ACC112 (cell line): ENCODE data around the gene PRKCQ.

Experiments used
- H2AFZ ChIP-seq: fragments of 200-600 bp; sonication (generic); one replicate; pipeline ENCODE4 v1.6.0; 2017; ENCODE audit warnings: antibody characterized with exemption, low read length; ENCODE audit not compliant: unreplicated experiment
- H3K27ac ChIP-seq: fragments of 200-600 bp; sonication (generic); 2 replicates; pipeline ENCODE4 v1.5.1; 2014; ENCODE audit warnings: low read depth, mild to moderate bottlenecking, antibody characterized with exemption, low read length, moderate library complexity
- H3K27me3 ChIP-seq: fragments of 200-600 bp; sonication (generic); 2 replicates; pipeline ENCODE4 v1.6.1; 2014; ENCODE audit warnings: mild to moderate bottlenecking, antibody characterized with exemption, low read length, moderate library complexity, mixed read lengths; ENCODE audit not compliant: insufficient read depth
- H3K36me3 ChIP-seq: fragments of 200-600 bp; sonication (generic); 2 replicates; pipeline ENCODE4 v1.6.1; 2016; ENCODE audit warnings: mild to moderate bottlenecking, antibody characterized with exemption, low read length, moderate library complexity, mixed read lengths; ENCODE audit not compliant: insufficient read depth
- H3K4me1 ChIP-seq: fragments of 200-600 bp; sonication (generic); one replicate; pipeline ENCODE4 v1.6.1; 2016; ENCODE audit warnings: low read length, mixed read lengths; ENCODE audit not compliant: insufficient read depth, unreplicated experiment, control insufficient read depth
- H3K4me3 ChIP-seq: fragments of 200-600 bp; sonication (generic); 2 replicates; pipeline ENCODE4 v1.5.1; 2014; ENCODE audit warnings: mild to moderate bottlenecking, low read depth, low read length
- H3K79me2 ChIP-seq: fragments of 200-600 bp; sonication (generic); one replicate; pipeline ENCODE4 v1.6.0; 2016; ENCODE audit warnings: low read length; ENCODE audit not compliant: control insufficient read depth, unreplicated experiment, insufficient read depth

The PRKCQ gene

GRCh38 chr10:6430423-6430980 is 149.6 kb downstream of the PRKCQ start:
- Histone ChIP-seq H3K4me3 (no peak overlapping the region), H3K36me3 (no peaks in the 10 kb centered on the region), H2AFZ (no peak overlapping the region), H3K79me2 (no peaks in the 10 kb centered on the region), H3K27me3 (peaks cover 48% of the 10 kb centered on the region), H3K27ac (no peak overlapping the region), H3K4me1 (no peaks in the 10 kb centered on the region)

GRCh38 chr10:6427357-6427959 is 152.6 kb downstream of the PRKCQ start:
- H3K4me3 ChIP-seq = no peak overlapping the region
- H2AFZ ChIP-seq = no peak overlapping the region
- H3K27ac ChIP-seq = no peak overlapping the region
- H3K36me3 ChIP-seq = no peaks in the 10 kb centered on the region
- H3K79me2 ChIP-seq = no peaks in the 10 kb centered on the region
- peaks cover 38% of the 10 kb centered on the region for H3K27me3 ChIP-seq
- H3K4me1 ChIP-seq = no peaks in the 10 kb centered on the region

GRCh38 chr10:6426317-6426716 is 153.8 kb downstream of the PRKCQ start:
- H3K4me3 ChIP-seq = no peak overlapping the region
- H3K79me2 ChIP-seq = no peaks in the 10 kb centered on the region
- H3K27me3 ChIP-seq = peaks cover 34% of the 10 kb centered on the region
- H2AFZ ChIP-seq = no peak overlapping the region
- H3K36me3 ChIP-seq = no peaks in the 10 kb centered on the region
- H3K27ac ChIP-seq = no peak overlapping the region
- H3K4me1 ChIP-seq = no peaks in the 10 kb centered on the region

- H3K79me2 ChIP-seq = no peaks in the 10 kb centered on the region
- H3K27ac ChIP-seq = no peak overlapping the region
- H3K27me3 ChIP-seq = peaks cover 44% of the 10 kb centered on the region
- no peak overlapping the region for H3K4me3 ChIP-seq
- H2AFZ ChIP-seq = no peak overlapping the region
- no peaks in the 10 kb centered on the region for H3K36me3 ChIP-seq
- H3K4me1 ChIP-seq = no peaks in the 10 kb centered on the region
Measured at GRCh38 chr10:6423413-6424170, 156.5 kb downstream of the PRKCQ start.

GRCh38 chr10:6423004-6423403 is 157.1 kb downstream of the PRKCQ start:
- H3K79me2 ChIP-seq = no peaks in the 10 kb centered on the region
- H3K27me3 ChIP-seq = peaks cover 50% of the 10 kb centered on the region
- no peak overlapping the region for H2AFZ ChIP-seq
- no peak overlapping the region for H3K4me3 ChIP-seq
- H3K36me3 ChIP-seq = no peaks in the 10 kb centered on the region
- H3K4me1 ChIP-seq = no peaks in the 10 kb centered on the region
- no peak overlapping the region for H3K27ac ChIP-seq

GRCh38 chr10:6418613-6419216 is 161.4 kb downstream of the PRKCQ start:
- H2AFZ ChIP-seq = no peak overlapping the region
- H3K27ac ChIP-seq = no peak overlapping the region
- H3K4me1 ChIP-seq = no peaks in the 10 kb centered on the region
- peaks cover 56% of the 10 kb centered on the region for H3K27me3 ChIP-seq
- no peaks in the 10 kb centered on the region for H3K36me3 ChIP-seq
- no peaks in the 10 kb centered on the region for H3K79me2 ChIP-seq
- no peak overlapping the region for H3K4me3 ChIP-seq

GRCh38 chr10:6418167-6418566 is 161.9 kb downstream of the PRKCQ start:
- Histone ChIP-seq H3K79me2 (no peaks in the 10 kb centered on the region), H3K4me3 (no peak overlapping the region), H3K36me3 (no peaks in the 10 kb centered on the region), H3K27ac (no peak overlapping the region), H3K4me1 (no peaks in the 10 kb centered on the region), H3K27me3 (peaks cover 58% of the 10 kb centered on the region), H2AFZ (no peak overlapping the region)

GRCh38 chr10:6416892-6417512 is 163.1 kb downstream of the PRKCQ start:
- Histone ChIP-seq H3K4me1 (no peaks in the 10 kb centered on the region), H3K36me3 (no peaks in the 10 kb centered on the region), H3K27me3 (peaks cover 65% of the 10 kb centered on the region), H3K79me2 (no peaks in the 10 kb centered on the region), H3K4me3 (no peak overlapping the region), H3K27ac (no peak overlapping the region), H2AFZ (no peak overlapping the region)

- no peak overlapping the region for H2AFZ ChIP-seq
- H3K4me3 ChIP-seq = no peak overlapping the region
- H3K4me1 ChIP-seq = peaks cover 3% of the 10 kb centered on the region
- no peak overlapping the region for H3K27ac ChIP-seq
- no peaks in the 10 kb centered on the region for H3K79me2 ChIP-seq
- peaks cover 44% of the 10 kb centered on the region for H3K27me3 ChIP-seq
- H3K36me3 ChIP-seq = no peaks in the 10 kb centered on the region
Measured at GRCh38 chr10:6411436-6411835, 168.6 kb downstream of the PRKCQ start.

GRCh38 chr10:6410830-6411229 is 169.2 kb downstream of the PRKCQ start:
- H3K4me3 ChIP-seq = no peak overlapping the region
- H3K36me3 ChIP-seq = no peaks in the 10 kb centered on the region
- no peaks in the 10 kb centered on the region for H3K79me2 ChIP-seq
- H2AFZ ChIP-seq = no peak overlapping the region
- no peak overlapping the region for H3K27ac ChIP-seq
- H3K27me3 ChIP-seq = peaks cover 43% of the 10 kb centered on the region
- peaks cover 3% of the 10 kb centered on the region for H3K4me1 ChIP-seq
